ENCODE measurements around the gene ZNF683.
"Not testable (repeated sequence)": the region's sequence is repeated elsewhere in the genome, so short reads cannot be mapped to it uniquely, and the experiment has no call there.

The ZNF683 gene

DNA sequence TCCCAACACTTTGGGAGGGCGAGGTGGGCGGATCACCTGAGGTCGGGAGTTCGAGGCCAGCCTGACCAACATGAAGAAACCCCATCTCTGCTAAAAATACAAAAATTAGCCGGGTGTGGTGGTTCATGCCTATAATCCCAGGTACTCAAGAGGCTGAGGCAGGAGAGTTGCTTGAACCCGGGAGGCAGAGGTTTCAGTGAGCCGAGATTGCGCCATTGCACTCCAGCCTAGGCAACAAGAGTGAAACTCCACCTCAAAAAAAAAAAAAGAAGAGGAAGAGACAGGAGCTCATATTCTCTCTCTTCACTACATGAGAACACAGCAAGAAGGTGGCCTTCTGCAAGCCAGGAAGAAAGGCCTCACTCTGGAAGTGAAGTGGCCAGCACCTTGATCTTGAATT, 39.2 kb downstream of the ZNF683 start:
- H2AFZ ChIP-seq (ENCODE audit: low read length, unreplicated experiment); H3K4me1 ChIP-seq (ENCODE audit: control insufficient read depth, insufficient read depth, low read length, unreplicated experiment); H3K79me2 ChIP-seq (ENCODE audit: control insufficient read depth, insufficient read depth, low read length, unreplicated experiment); H3K36me3 ChIP-seq (ENCODE audit: insufficient read depth, low read length); H3K4me3 ChIP-seq (ENCODE audit: low read depth, low read length); H3K27ac ChIP-seq (ENCODE audit: low read depth, low read length); H3K27me3 ChIP-seq (ENCODE audit: insufficient read depth, low read length): not testable (repeated sequence)

- Histone ChIP-seq H3K4me3 (ENCODE audit: low read depth, low read length) (no peak overlapping the region), H3K4me1 (ENCODE audit: control insufficient read depth, insufficient read depth, low read length, unreplicated experiment) (peaks cover 9% of the 10 kb centered on the region), H3K79me2 (ENCODE audit: control insufficient read depth, insufficient read depth, low read length, unreplicated experiment) (no peaks in the 10 kb centered on the region), H3K36me3 (ENCODE audit: insufficient read depth, low read length) (no peaks in the 10 kb centered on the region), H2AFZ (ENCODE audit: low read length, unreplicated experiment) (no peak overlapping the region), H3K27me3 (ENCODE audit: insufficient read depth, low read length) (no peaks in the 10 kb centered on the region), H3K27ac (ENCODE audit: low read depth, low read length) (no peak overlapping the region)
Observed at GRCh38 chr1:26330276-26330675, 42.3 kb downstream of the ZNF683 start.

DNA sequence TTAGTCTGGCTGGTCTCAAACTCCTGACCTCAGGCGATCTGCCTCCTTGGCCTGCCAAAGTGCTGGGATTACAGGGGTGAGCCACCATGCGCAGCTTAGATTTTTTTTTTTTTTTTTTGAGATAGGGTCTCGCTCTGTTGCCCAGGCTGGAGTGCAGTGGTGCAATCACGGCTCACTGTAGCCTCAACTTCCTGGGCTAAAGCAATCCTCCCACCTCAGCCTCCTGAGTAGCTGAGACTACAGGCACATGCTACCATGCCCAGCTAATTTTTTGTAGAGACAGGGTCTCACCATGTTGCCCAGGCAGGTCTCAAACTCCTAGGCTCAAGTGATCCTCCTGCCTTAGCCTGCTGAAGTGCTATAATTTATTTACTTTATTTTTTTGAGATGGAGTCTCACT, 43.2 kb downstream of the ZNF683 start:
- not testable (repeated sequence) for H3K4me3 ChIP-seq (ENCODE audit: low read depth, low read length); H3K79me2 ChIP-seq (ENCODE audit: control insufficient read depth, insufficient read depth, low read length, unreplicated experiment); H3K36me3 ChIP-seq (ENCODE audit: insufficient read depth, low read length); H2AFZ ChIP-seq (ENCODE audit: low read length, unreplicated experiment); H3K4me1 ChIP-seq (ENCODE audit: control insufficient read depth, insufficient read depth, low read length, unreplicated experiment); H3K27me3 ChIP-seq (ENCODE audit: insufficient read depth, low read length); H3K27ac ChIP-seq (ENCODE audit: low read depth, low read length)

GRCh38 chr1:26328597-26328996, 44.0 kb downstream of the ZNF683 start:
- no peaks in the 10 kb centered on the region for H3K36me3 ChIP-seq (ENCODE audit: insufficient read depth, low read length)
- H3K79me2 ChIP-seq (ENCODE audit: control insufficient read depth, insufficient read depth, low read length, unreplicated experiment), result no peaks in the 10 kb centered on the region
- H3K4me3 ChIP-seq (ENCODE audit: low read depth, low read length), result no peak overlapping the region
- peaks cover 9% of the 10 kb centered on the region for H3K4me1 ChIP-seq (ENCODE audit: control insufficient read depth, insufficient read depth, low read length, unreplicated experiment)
- H3K27me3 ChIP-seq (ENCODE audit: insufficient read depth, low read length), result no peaks in the 10 kb centered on the region
- H2AFZ ChIP-seq (ENCODE audit: low read length, unreplicated experiment), result no peak overlapping the region
- H3K27ac ChIP-seq (ENCODE audit: low read depth, low read length), result no peak overlapping the region

DNA sequence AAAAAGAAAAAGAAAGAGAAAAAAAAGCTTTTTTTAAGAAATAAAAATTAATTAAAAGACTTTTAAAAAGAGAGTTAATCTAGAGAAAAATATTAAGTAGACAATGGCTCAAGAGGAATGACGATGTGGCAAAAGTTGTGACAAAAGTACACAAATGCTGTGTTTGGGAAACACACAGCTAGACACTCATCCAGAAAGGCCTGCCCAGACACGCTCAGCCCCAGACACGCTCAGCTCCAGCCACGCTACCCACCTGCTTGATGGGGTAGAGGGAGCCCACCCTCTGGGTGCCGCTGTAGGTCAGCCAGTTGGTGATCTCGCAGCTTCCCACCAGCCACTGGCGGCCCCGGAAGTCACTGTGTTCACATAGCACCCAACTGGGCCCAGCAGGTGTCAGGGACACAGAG, 44.6 kb downstream of the ZNF683 start:
- Histone ChIP-seq H3K36me3 (ENCODE audit: insufficient read depth, low read length) (no peaks in the 10 kb centered on the region), H3K27me3 (ENCODE audit: insufficient read depth, low read length) (no peaks in the 10 kb centered on the region), H2AFZ (ENCODE audit: low read length, unreplicated experiment) (no peak overlapping the region), H3K27ac (ENCODE audit: low read depth, low read length) (no peak overlapping the region), H3K4me1 (ENCODE audit: control insufficient read depth, insufficient read depth, low read length, unreplicated experiment) (peaks cover 9% of the 10 kb centered on the region), H3K79me2 (ENCODE audit: control insufficient read depth, insufficient read depth, low read length, unreplicated experiment) (no peaks in the 10 kb centered on the region), H3K4me3 (ENCODE audit: low read depth, low read length) (no peak overlapping the region)

DNA sequence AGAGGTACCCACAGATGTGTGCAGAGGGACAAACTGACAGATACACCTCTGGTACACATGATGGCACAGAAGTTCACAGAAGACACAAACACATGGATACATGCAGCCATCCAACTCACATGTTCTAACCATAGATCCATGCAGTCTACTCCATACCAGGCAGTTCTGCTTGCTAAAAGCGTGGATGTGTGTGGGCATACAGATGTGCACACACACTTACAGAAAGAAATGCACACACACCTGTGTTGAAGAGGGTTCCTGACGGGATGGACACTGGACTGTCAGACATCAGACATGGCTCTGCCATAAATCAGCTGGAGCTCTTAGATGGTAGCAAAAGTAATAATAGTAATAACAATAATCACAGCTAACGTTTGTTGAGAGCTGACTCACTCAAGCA, 48.0 kb downstream of the ZNF683 start:
- Histone ChIP-seq H3K79me2 (ENCODE audit: control insufficient read depth, insufficient read depth, low read length, unreplicated experiment) (no peaks in the 10 kb centered on the region), H3K36me3 (ENCODE audit: insufficient read depth, low read length) (no peaks in the 10 kb centered on the region), H3K27me3 (ENCODE audit: insufficient read depth, low read length) (no peaks in the 10 kb centered on the region), H3K27ac (ENCODE audit: low read depth, low read length) (no peak overlapping the region), H3K4me1 (ENCODE audit: control insufficient read depth, insufficient read depth, low read length, unreplicated experiment) (peaks cover 6% of the 10 kb centered on the region), H2AFZ (ENCODE audit: low read length, unreplicated experiment) (no peak overlapping the region), H3K4me3 (ENCODE audit: low read depth, low read length) (no peak overlapping the region)

- H3K4me1 ChIP-seq (ENCODE audit: control insufficient read depth, insufficient read depth, low read length, unreplicated experiment), result peaks cover 6% of the 10 kb centered on the region
- H3K27ac ChIP-seq (ENCODE audit: low read depth, low read length), result no peak overlapping the region
- no peaks in the 10 kb centered on the region for H3K79me2 ChIP-seq (ENCODE audit: control insufficient read depth, insufficient read depth, low read length, unreplicated experiment)
- no peaks in the 10 kb centered on the region for H3K36me3 ChIP-seq (ENCODE audit: insufficient read depth, low read length)
- H3K27me3 ChIP-seq (ENCODE audit: insufficient read depth, low read length), result no peaks in the 10 kb centered on the region
- H2AFZ ChIP-seq (ENCODE audit: low read length, unreplicated experiment), result no peak overlapping the region
- no peak overlapping the region for H3K4me3 ChIP-seq (ENCODE audit: low read depth, low read length)
Observed at GRCh38 chr1:26323382-26323781, 49.2 kb downstream of the ZNF683 start.

GRCh38 chr1:26322042-26322331, 50.6 kb downstream of the ZNF683 start:
- H3K27me3 ChIP-seq (ENCODE audit: insufficient read depth, low read length), result no peaks in the 10 kb centered on the region
- H3K4me3 ChIP-seq (ENCODE audit: low read depth, low read length), result no peak overlapping the region
- no peaks in the 10 kb centered on the region for H3K79me2 ChIP-seq (ENCODE audit: control insufficient read depth, insufficient read depth, low read length, unreplicated experiment)
- peaks cover 6% of the 10 kb centered on the region for H3K4me1 ChIP-seq (ENCODE audit: control insufficient read depth, insufficient read depth, low read length, unreplicated experiment)
- H3K27ac ChIP-seq (ENCODE audit: low read depth, low read length), result no peak overlapping the region
- H2AFZ ChIP-seq (ENCODE audit: low read length, unreplicated experiment), result no peak overlapping the region
- no peaks in the 10 kb centered on the region for H3K36me3 ChIP-seq (ENCODE audit: insufficient read depth, low read length)

GRCh38 chr1:26321315-26322041, 51.1 kb downstream of the ZNF683 start:
- no peak overlapping the region for H3K27ac ChIP-seq (ENCODE audit: low read depth, low read length)
- H3K4me1 ChIP-seq (ENCODE audit: control insufficient read depth, insufficient read depth, low read length, unreplicated experiment), result peaks cover 6% of the 10 kb centered on the region
- no peak overlapping the region for H3K4me3 ChIP-seq (ENCODE audit: low read depth, low read length)
- no peaks in the 10 kb centered on the region for H3K27me3 ChIP-seq (ENCODE audit: insufficient read depth, low read length)
- H3K79me2 ChIP-seq (ENCODE audit: control insufficient read depth, insufficient read depth, low read length, unreplicated experiment), result no peaks in the 10 kb centered on the region
- peak overlapping the region; percentile 70 for H2AFZ ChIP-seq (ENCODE audit: low read length, unreplicated experiment)
- H3K36me3 ChIP-seq (ENCODE audit: insufficient read depth, low read length), result no peaks in the 10 kb centered on the region

GRCh38 chr1:26320896-26321295, 51.7 kb downstream of the ZNF683 start:
- no peaks in the 10 kb centered on the region for H3K36me3 ChIP-seq (ENCODE audit: insufficient read depth, low read length)
- peaks cover 6% of the 10 kb centered on the region for H3K4me1 ChIP-seq (ENCODE audit: control insufficient read depth, insufficient read depth, low read length, unreplicated experiment)
- H3K27me3 ChIP-seq (ENCODE audit: insufficient read depth, low read length), result no peaks in the 10 kb centered on the region
- no peak overlapping the region for H3K4me3 ChIP-seq (ENCODE audit: low read depth, low read length)
- H2AFZ ChIP-seq (ENCODE audit: low read length, unreplicated experiment), result peak overlapping the region; percentile 70
- H3K79me2 ChIP-seq (ENCODE audit: control insufficient read depth, insufficient read depth, low read length, unreplicated experiment), result no peaks in the 10 kb centered on the region
- no peak overlapping the region for H3K27ac ChIP-seq (ENCODE audit: low read depth, low read length)

DNA sequence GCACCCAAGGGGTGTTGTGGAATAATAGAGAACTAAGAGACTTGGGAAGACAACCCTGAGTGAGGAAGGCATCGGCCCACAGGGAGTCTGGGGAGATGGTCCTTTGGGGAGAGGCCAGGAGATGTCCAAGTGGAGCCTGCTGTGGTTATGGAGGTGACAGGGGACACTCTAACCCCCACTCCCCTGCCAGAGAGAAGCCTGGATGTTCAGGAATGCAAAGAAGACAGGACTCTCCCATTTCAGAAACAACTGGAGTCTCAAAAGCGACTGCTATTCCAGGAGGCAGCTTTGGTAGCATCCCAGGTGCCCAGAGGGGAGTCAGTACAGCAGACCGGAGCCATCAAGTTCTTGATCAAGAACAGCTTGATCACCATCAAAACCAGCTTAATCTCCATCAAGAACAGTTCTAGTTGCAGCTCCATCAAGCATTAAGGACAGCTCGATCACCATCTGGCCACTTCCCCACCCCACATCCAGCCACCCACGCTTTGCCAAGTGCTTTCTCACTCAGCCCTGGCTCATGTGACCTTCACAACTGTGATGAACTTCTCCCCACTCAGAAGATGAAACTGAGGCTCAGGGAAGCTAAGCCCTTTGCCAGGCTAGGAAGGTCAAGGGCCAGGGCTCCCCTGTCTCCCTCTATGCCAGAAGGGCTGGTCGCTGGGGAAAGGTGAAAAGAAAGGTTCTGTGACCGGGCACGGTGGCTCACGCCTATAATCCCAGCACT, 54.0 kb downstream of the ZNF683 start:
- H3K4me1 ChIP-seq (ENCODE audit: control insufficient read depth, insufficient read depth, low read length, unreplicated experiment), result peaks cover 12% of the 10 kb centered on the region
- no peak overlapping the region for H2AFZ ChIP-seq (ENCODE audit: low read length, unreplicated experiment)
- H3K27me3 ChIP-seq (ENCODE audit: insufficient read depth, low read length), result no peaks in the 10 kb centered on the region
- no peaks in the 10 kb centered on the region for H3K79me2 ChIP-seq (ENCODE audit: control insufficient read depth, insufficient read depth, low read length, unreplicated experiment)
- no peak overlapping the region for H3K27ac ChIP-seq (ENCODE audit: low read depth, low read length)
- no peak overlapping the region for H3K4me3 ChIP-seq (ENCODE audit: low read depth, low read length)
- H3K36me3 ChIP-seq (ENCODE audit: insufficient read depth, low read length), result no peaks in the 10 kb centered on the region
